ENCODE measurements around the gene MYCN.
"Not testable (repeated sequence)": the region's sequence is repeated elsewhere in the genome, so short reads cannot be mapped to it uniquely, and the experiment has no call there.

The MYCN gene

GRCh38 chr2:15901808-15902130 is 38.6 kb upstream of the MYCN start:
- H3K4me3 Mint-ChIP-seq: no peak overlapping the region
- H3K4me1 Mint-ChIP-seq (ENCODE audit: low read depth): no peaks in the 10 kb centered on the region
- H3K27ac Mint-ChIP-seq: no peak overlapping the region
- peaks cover 3% of the 10 kb centered on the region for H3K27me3 Mint-ChIP-seq
- no peaks in the 10 kb centered on the region for H3K36me3 Mint-ChIP-seq
- H3K9me3 Mint-ChIP-seq (ENCODE audit: low read depth): peaks cover 7% of the 10 kb centered on the region

GRCh38 chr2:15903910-15904309 is 36.4 kb upstream of the MYCN start:
- not testable (repeated sequence) for H3K27ac Mint-ChIP-seq; H3K9me3 Mint-ChIP-seq (ENCODE audit: low read depth); H3K27me3 Mint-ChIP-seq; H3K4me3 Mint-ChIP-seq; H3K4me1 Mint-ChIP-seq (ENCODE audit: low read depth); H3K36me3 Mint-ChIP-seq

DNA sequence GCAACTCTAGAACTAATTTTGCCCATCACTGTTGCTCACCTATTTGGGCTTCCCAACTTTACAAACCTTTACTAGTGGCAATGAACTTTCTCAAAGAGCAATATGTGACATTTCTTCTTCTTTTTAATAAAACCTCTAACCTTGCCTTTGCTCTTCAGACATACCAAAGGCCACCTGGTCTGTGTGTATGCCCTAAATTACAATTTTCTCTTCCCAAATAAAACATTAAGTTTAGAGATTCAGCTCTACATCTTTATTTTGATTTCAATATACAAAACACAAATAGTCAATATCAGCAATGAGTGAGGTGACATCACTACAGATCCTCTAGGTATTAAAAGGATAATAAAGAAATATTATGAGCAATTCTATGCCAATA is 35.1 kb upstream of the MYCN start:
- no peaks in the 10 kb centered on the region for H3K4me1 Mint-ChIP-seq (ENCODE audit: low read depth)
- H3K27ac Mint-ChIP-seq: no peak overlapping the region

DNA sequence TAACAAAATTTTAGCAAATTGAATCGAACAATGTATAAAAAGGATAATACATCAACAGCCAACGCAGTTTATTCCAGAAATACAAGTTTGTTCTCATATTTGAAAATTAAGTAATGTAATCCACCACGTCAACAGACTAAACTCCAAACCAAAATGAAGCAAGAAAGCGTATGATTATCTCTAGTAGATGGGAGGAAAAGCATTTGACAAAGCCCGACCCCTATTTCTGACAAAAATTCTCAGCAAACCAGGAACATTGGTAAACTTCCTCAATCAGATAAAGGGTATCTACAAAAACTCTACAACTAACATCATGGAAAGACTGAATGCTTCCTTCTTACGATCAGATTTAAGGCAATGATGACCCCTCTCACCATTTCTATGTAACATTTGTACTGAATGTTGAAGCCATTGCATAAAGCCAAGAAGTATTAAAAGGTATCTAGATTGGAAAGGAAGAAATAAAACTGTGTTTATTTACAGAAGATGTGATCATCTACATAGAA is 34.3 kb upstream of the MYCN start:
- Mint-ChIP-seq H3K36me3 (no peaks in the 10 kb centered on the region), H3K9me3 (ENCODE audit: low read depth) (no peaks in the 10 kb centered on the region), H3K4me1 (ENCODE audit: low read depth) (no peaks in the 10 kb centered on the region), H3K27me3 (peaks cover 2% of the 10 kb centered on the region), H3K27ac (no peak overlapping the region), H3K4me3 (no peak overlapping the region)

More for the DNA sequence above, 35.1 kb upstream of the MYCN start:
- no peaks in the 10 kb centered on the region for H3K9me3 Mint-ChIP-seq (ENCODE audit: low read depth)
- H3K27me3 Mint-ChIP-seq: peaks cover 2% of the 10 kb centered on the region
- H3K36me3 Mint-ChIP-seq: no peaks in the 10 kb centered on the region
- no peak overlapping the region for H3K4me3 Mint-ChIP-seq

- Mint-ChIP-seq H3K9me3 (ENCODE audit: low read depth) (no peaks in the 10 kb centered on the region), H3K4me3 (no peak overlapping the region), H3K36me3 (no peaks in the 10 kb centered on the region), H3K27ac (no peak overlapping the region), H3K4me1 (ENCODE audit: low read depth) (no peaks in the 10 kb centered on the region), H3K27me3 (peaks cover 2% of the 10 kb centered on the region)
Measured at GRCh38 chr2:15906778-15907177, 33.6 kb upstream of the MYCN start.

GRCh38 chr2:15907461-15908324 is 32.7 kb upstream of the MYCN start:
- H3K27me3 Mint-ChIP-seq: peaks cover 2% of the 10 kb centered on the region
- H3K9me3 Mint-ChIP-seq (ENCODE audit: low read depth): no peaks in the 10 kb centered on the region
- no peak overlapping the region for H3K27ac Mint-ChIP-seq
- no peak overlapping the region for H3K4me3 Mint-ChIP-seq
- no peaks in the 10 kb centered on the region for H3K36me3 Mint-ChIP-seq
- no peaks in the 10 kb centered on the region for H3K4me1 Mint-ChIP-seq (ENCODE audit: low read depth)

- no peaks in the 10 kb centered on the region for H3K4me1 Mint-ChIP-seq (ENCODE audit: low read depth)
- no peak overlapping the region for H3K27ac Mint-ChIP-seq
- peaks cover 2% of the 10 kb centered on the region for H3K27me3 Mint-ChIP-seq
- no peaks in the 10 kb centered on the region for H3K36me3 Mint-ChIP-seq
- no peak overlapping the region for H3K4me3 Mint-ChIP-seq
- no peaks in the 10 kb centered on the region for H3K9me3 Mint-ChIP-seq (ENCODE audit: low read depth)
Measured at GRCh38 chr2:15908371-15908770, 32.0 kb upstream of the MYCN start.

DNA sequence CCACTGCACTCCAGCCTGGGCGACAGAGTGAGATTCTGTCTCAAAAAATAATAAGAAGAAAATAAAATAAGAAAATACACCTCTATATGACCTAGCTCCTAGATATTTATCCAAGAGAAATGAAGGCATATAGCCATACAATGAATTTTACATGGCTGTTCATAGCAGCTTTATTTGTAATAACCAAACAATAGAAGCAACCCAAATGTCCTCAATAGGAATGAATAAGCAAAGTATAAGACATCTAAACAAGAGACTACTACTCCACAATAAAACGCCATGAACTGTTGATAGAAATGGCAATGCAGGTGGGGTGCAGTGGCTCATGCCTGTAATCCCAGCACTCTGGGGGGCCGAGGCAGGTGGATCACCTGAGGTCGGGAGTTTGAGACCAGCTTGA is 31.2 kb upstream of the MYCN start:
- H3K27me3 Mint-ChIP-seq: peaks cover 2% of the 10 kb centered on the region
- H3K4me3 Mint-ChIP-seq: no peak overlapping the region
- H3K4me1 Mint-ChIP-seq (ENCODE audit: low read depth): no peaks in the 10 kb centered on the region
- H3K27ac Mint-ChIP-seq: no peak overlapping the region
- no peaks in the 10 kb centered on the region for H3K36me3 Mint-ChIP-seq
- no peaks in the 10 kb centered on the region for H3K9me3 Mint-ChIP-seq (ENCODE audit: low read depth)

DNA sequence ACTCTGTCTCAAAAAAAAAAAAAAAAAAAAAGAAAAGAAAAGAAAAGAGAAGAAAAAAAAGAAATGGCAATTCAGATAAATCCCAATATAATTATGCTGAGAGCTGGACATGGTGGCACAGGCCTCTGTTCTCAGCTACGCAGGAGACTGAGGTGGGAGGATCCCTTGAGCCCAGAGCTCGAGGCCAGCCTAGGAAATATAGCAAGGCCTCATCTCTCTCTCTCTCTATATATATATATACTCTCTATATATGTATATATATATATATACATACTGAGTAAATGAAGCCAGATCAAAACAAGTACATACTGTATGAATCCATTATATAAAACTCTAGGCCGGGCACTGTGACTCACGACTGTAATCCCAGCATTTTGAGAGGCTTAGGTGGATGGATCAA is 30.6 kb upstream of the MYCN start:
- H3K9me3 Mint-ChIP-seq (ENCODE audit: low read depth): no peaks in the 10 kb centered on the region
- no peak overlapping the region for H3K27ac Mint-ChIP-seq
- no peaks in the 10 kb centered on the region for H3K4me1 Mint-ChIP-seq (ENCODE audit: low read depth)
- no peaks in the 10 kb centered on the region for H3K36me3 Mint-ChIP-seq
- H3K4me3 Mint-ChIP-seq: no peak overlapping the region
- H3K27me3 Mint-ChIP-seq: peaks cover 2% of the 10 kb centered on the region

DNA sequence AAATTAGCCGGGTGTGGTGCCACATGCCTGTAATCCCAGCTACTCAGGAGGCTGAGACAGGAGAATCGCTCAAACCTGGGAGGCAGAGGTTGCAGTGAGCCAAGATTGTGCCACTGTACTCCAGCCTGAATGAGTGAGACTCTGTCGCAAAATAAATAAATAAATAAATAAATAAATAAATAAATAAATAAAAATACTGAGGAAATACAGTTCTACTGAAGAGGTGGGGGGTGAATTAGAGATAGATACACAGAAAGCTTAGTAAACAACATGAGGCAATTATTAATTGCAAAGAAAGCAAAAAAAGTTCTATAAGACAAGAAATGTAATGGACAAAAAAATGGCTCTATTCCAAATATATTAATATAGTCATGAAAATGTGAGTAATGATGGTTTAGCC is 29.1 kb upstream of the MYCN start:
- H3K9me3 Mint-ChIP-seq (ENCODE audit: low read depth); H3K27ac Mint-ChIP-seq: not testable (repeated sequence)

DNA sequence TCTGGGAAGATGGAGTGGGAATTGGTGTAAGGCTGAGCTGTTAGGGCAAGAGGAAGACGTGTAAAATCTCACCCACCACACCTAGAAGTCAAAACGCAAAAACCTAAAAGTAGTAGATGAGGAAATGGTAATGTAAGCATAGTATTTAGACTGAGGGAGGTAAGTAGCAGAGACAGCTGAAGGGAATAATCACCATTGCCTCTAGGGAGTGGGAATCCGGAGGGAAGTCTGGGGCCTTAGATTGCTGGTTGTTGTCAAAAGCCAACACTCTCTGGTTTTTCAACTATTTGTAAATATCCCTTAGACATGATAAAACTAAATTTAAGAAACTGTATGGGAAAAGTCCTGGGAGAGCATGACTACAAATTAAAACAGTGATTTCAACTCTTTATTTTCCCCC is 28.7 kb upstream of the MYCN start:
- Mint-ChIP-seq H3K9me3 (ENCODE audit: low read depth) (no peaks in the 10 kb centered on the region), H3K36me3 (no peaks in the 10 kb centered on the region), H3K4me3 (no peak overlapping the region), H3K27me3 (no peaks in the 10 kb centered on the region), H3K27ac (no peak overlapping the region), H3K4me1 (ENCODE audit: low read depth) (no peaks in the 10 kb centered on the region)

More for the DNA sequence above, 29.1 kb upstream of the MYCN start:
- H3K36me3 Mint-ChIP-seq; H3K4me3 Mint-ChIP-seq; H3K4me1 Mint-ChIP-seq (ENCODE audit: low read depth); H3K27me3 Mint-ChIP-seq: not testable (repeated sequence)

- Mint-ChIP-seq H3K9me3 (ENCODE audit: low read depth) (no peaks in the 10 kb centered on the region), H3K36me3 (no peaks in the 10 kb centered on the region), H3K27me3 (no peaks in the 10 kb centered on the region), H3K4me3 (no peak overlapping the region), H3K27ac (no peak overlapping the region), H3K4me1 (ENCODE audit: low read depth) (no peaks in the 10 kb centered on the region)
Measured at GRCh38 chr2:15912203-15912602, 28.1 kb upstream of the MYCN start.

- no peaks in the 10 kb centered on the region for H3K36me3 Mint-ChIP-seq
- no peaks in the 10 kb centered on the region for H3K9me3 Mint-ChIP-seq (ENCODE audit: low read depth)
- H3K4me1 Mint-ChIP-seq (ENCODE audit: low read depth): no peaks in the 10 kb centered on the region
- H3K27ac Mint-ChIP-seq: no peak overlapping the region
- H3K4me3 Mint-ChIP-seq: no peak overlapping the region
- peaks cover 2% of the 10 kb centered on the region for H3K27me3 Mint-ChIP-seq
Measured at GRCh38 chr2:15913146-15913545, 27.2 kb upstream of the MYCN start.

- Mint-ChIP-seq H3K27me3 (peaks cover 5% of the 10 kb centered on the region), H3K9me3 (ENCODE audit: low read depth) (no peaks in the 10 kb centered on the region), H3K4me3 (no peak overlapping the region), H3K27ac (no peak overlapping the region), H3K4me1 (ENCODE audit: low read depth) (no peaks in the 10 kb centered on the region), H3K36me3 (no peaks in the 10 kb centered on the region)
Measured at GRCh38 chr2:15914596-15915385, 25.6 kb upstream of the MYCN start.

- H3K9me3 Mint-ChIP-seq (ENCODE audit: low read depth); H3K36me3 Mint-ChIP-seq; H3K4me1 Mint-ChIP-seq (ENCODE audit: low read depth); H3K4me3 Mint-ChIP-seq; H3K27me3 Mint-ChIP-seq; H3K27ac Mint-ChIP-seq: not testable (repeated sequence)
Measured at GRCh38 chr2:15915546-15915945, 24.8 kb upstream of the MYCN start.
